Measurements from ENCODE around the gene FAM90A1.
"Not testable (repeated sequence)": the region's sequence is repeated elsewhere in the genome, so short reads cannot be mapped to it uniquely, and the experiment has no call there.

DNA sequence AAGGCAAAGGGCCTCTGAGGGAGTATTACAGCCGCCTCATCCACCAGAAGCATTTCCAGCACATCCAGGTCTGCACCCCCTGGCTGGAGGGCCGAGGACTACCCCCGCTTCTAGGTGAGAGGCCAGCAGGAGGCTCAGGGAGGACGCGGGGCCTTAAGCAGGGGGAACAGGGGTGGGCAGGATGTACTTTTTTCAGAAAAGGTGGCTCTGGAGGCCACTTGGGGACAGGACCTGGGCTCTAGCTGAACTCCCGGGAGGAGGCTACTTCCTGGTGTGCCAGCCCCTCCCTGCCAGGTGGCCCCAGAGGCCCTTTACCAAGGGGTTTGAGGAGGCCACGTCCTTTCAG is 287 bp upstream of the FAM90A1 start:
- TF ChIP-seq, protein P1, sequence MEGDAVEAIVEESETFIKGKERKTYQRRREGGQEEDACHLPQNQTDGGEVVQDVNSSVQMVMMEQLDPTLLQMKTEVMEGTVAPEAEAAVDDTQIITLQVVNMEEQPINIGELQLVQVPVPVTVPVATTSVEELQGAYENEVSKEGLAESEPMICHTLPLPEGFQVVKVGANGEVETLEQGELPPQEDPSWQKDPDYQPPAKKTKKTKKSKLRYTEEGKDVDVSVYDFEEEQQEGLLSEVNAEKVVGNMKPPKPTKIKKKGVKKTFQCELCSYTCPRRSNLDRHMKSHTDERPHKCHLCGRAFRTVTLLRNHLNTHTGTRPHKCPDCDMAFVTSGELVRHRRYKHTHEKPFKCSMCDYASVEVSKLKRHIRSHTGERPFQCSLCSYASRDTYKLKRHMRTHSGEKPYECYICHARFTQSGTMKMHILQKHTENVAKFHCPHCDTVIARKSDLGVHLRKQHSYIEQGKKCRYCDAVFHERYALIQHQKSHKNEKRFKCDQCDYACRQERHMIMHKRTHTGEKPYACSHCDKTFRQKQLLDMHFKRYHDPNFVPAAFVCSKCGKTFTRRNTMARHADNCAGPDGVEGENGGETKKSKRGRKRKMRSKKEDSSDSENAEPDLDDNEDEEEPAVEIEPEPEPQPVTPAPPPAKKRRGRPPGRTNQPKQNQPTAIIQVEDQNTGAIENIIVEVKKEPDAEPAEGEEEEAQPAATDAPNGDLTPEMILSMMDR (IDR thresholded peaks at IDR 0.05), result not testable (repeated sequence)
- TF ChIP-seq POLR2A (IDR thresholded peaks at IDR 0.05), result not testable (repeated sequence)

Measured in vagina (tissue), 2 donors.